PC-3 (cell line): ENCODE results near the gene USP17L30.
"Not testable (repeated sequence)": the region's sequence is repeated elsewhere in the genome, so short reads cannot be mapped to it uniquely, and the experiment has no call there.

Experiments used
- CTCF ChIP-seq: fragments of 300-600 bp; sonication (generic); conservative IDR thresholded peaks from 2 replicates; pipeline ENCODE4 v1.5.1; 2017; ENCODE audit warnings: antibody characterized with exemption, low read depth, mild to moderate bottlenecking, low read length
- EZH2 ChIP-seq: fragments of 300-600 bp; sonication (generic); IDR thresholded peaks from one replicate; pipeline ENCODE4 v1.6.1; 2017; ENCODE audit warnings: antibody characterized with exemption, mild to moderate bottlenecking, low read length; ENCODE audit not compliant: unreplicated experiment
- EZH2phosphoT487 ChIP-seq: fragments of 300-600 bp; sonication (generic); IDR thresholded peaks from 2 replicates; pipeline ENCODE4 v1.6.1; 2018; ENCODE audit warnings: mild to moderate bottlenecking, antibody characterized with exemption, low read length, borderline replicate concordance

GRCh38 chr4:9379881-9380280 is 17.0 kb downstream of the USP17L30 start:
- TF ChIP-seq CTCF, EZH2, EZH2phosphoT487: not testable (repeated sequence)
